Aorta (tissue), 5 donors: Measurements from ENCODE around the gene ABCA1. TPM values are rescaled to one million over a fixed set of nuclear protein-coding genes. Genes with fewer than 3 reads are reported as not detected.

Experiments
- ATAC-seq: fragments of 200-7000 bp; cut with Tn5 transposase; one replicate; pipeline ENCODE4 v1.9.1; 2022; ENCODE audit warnings: moderate library complexity; ENCODE audit not compliant: low FRiP score
- DNase-seq, 2 donors: peaks; one replicate each; pipeline ENCODE4 v3.0.0-alpha.2; 2020
- H3K27ac ChIP-seq, 2 donors: one replicate each; pipeline ENCODE4 v1.5.1; 2013; ENCODE audit warnings: low read length in 2 of 2, mild to moderate bottlenecking in 2 of 2, moderate library complexity in 2 of 2, control low read depth in 1 of 2, inconsistent platforms in 1 of 2, low read depth in 1 of 2
- H3K27me3 ChIP-seq, 2 donors: one replicate each; pipeline ENCODE4 v1.6.1; 2013; ENCODE audit warnings: control low read depth in 1 of 2, low read length in 1 of 2, mild to moderate bottlenecking in 1 of 2, moderate library complexity in 1 of 2; ENCODE audit not compliant: insufficient read depth in 2 of 2, control insufficient read depth in 1 of 2
- H3K36me3 ChIP-seq, 2 donors: one replicate each; pipeline ENCODE4 v1.6.1; 2013; ENCODE audit warnings: control low read depth in 1 of 2, low read length in 1 of 2, mild to moderate bottlenecking in 1 of 2; ENCODE audit not compliant: insufficient read depth in 2 of 2, control insufficient read depth in 1 of 2
- H3K4me1 ChIP-seq, 2 donors: one replicate each; pipeline ENCODE4 v1.6.1; 2013; ENCODE audit warnings: low read length in 2 of 2, control low read depth in 1 of 2, mild to moderate bottlenecking in 1 of 2, moderate library complexity in 1 of 2; ENCODE audit not compliant: insufficient read depth in 2 of 2, control insufficient read depth in 1 of 2
- H3K4me3 ChIP-seq, 2 donors: one replicate each; pipeline ENCODE4 v1.5.1; 2013; ENCODE audit warnings: low read length in 2 of 2, control low read depth in 1 of 2, mild to moderate bottlenecking in 1 of 2
- H3K9me3 ChIP-seq: one replicate; pipeline ENCODE4 v1.6.1; 2013; ENCODE audit warnings: mild to moderate bottlenecking, low read length; ENCODE audit not compliant: control insufficient read depth
- WGBS, 2 donors: extraction: QIAGEN DNeasy Blood & Tissue Kit; methylation state at CpG; one replicate each; pipeline ENCODE4 v1.1.7; 2013; 5-methylcytosine and 5-hydroxymethylcytosine counted together
- intact Hi-C, 2 donors: fragments of 100-400 bp; cut with DNase I; formaldehyde crosslinking; loops; one replicate each; pipeline versions ENCODE4 v1.14.2 to v1.15.0; 2022
- polyA plus RNA-seq, 2 donors: library from polyadenylated mRNA; stranded (reverse); fragments of 200-250 nt; gene quantifications; one replicate each; pipeline ENCODE4 v1.2.3, GENCODE V29; 2013
- total RNA-seq, 2 donors: library from RNA; stranded (reverse); fragmentation: NEBNext Ultra II Directional; extraction: Animal tissue kit (Norgen Biotek cat#: 25700); gene quantifications; one replicate each; pipeline ENCODE4 v1.2.1, GENCODE V29; 2021
- donor health status: healthy with polysubstance abuse.
- donor health status: Bipolar disorder and iron deficiency.
- donor health status: DM: no; HTN: no; CAD: no.
- donor health status: DM: no; HTN: no; CAD: no.
- donor health status: DM: yes; HTN: yes; CAD: no.

The ABCA1 gene
- total and polyA plus RNA-seq, 4 donors = 5.4 to 44.7 (median 19.7) TPM

- Histone ChIP-seq H3K4me1 (no peaks in the 10 kb centered on the region), H3K36me3 (no peaks in the 10 kb centered on the region), H3K27ac (no peak overlapping the region), H3K9me3 (no peaks in the 10 kb centered on the region), H3K27me3 (no peaks in the 10 kb centered on the region), H3K4me3 (no peak overlapping the region)
- 87% methylated on average over 5 of the region's 5 CpGs for WGBS, 2 donors
- intact Hi-C loops = loop anchor here (5.0 kb wide), 2 partner anchors 293 to 553 kb away; no protein-coding TSS in a partner anchor
- DNase-seq = no peak
- no peak for ATAC-seq
Measured at GRCh38 chr9:104864675-104865104, 63.3 kb downstream of the ABCA1 start.

DNA sequence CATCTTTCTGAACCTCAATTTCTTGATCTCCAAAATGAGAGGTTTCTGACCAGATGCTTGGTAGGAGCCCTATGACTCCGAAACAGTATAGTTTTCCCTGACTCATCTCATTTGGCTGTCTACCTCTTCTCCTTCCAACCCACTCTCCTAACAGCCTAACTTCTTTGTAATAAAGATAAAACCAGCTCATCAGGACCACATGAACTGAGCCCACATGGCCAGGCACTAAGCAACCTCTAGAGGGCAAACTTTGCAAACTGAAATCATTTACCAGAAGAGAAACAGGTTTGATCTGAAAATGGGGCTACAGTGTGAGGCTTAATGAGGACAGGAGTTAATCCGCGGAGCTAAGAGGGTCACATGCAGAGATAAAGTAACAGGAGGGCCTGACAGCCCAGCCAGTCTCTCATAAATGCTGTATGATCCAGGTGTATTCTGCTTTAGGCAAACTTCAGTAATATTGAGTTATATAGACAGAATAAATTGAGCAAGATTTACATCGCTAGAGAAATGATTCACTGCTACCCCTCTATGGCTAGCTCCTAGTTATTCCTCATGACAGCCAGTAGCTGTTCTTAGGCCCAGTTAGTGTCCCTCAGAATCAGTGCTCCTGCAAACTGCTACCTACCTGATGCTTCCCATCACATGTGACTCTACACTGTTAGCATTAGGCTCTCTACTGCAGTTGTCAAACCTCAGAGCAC lies 64.6 kb downstream of the ABCA1 start:
- H3K4me1 ChIP-seq = peaks cover 0 to 4% of the 10 kb centered on the region in 2 donors
- H3K27me3 ChIP-seq = no peaks in the 10 kb centered on the region
- DNase-seq (no peak), ATAC-seq (peak; percentile 44)
- no peak overlapping the region for H3K4me3 ChIP-seq
- H3K27ac ChIP-seq = no peak overlapping the region
- H3K9me3 ChIP-seq = no peaks in the 10 kb centered on the region
- no peaks in the 10 kb centered on the region for H3K36me3 ChIP-seq
- WGBS, 2 donors = 35 to 39% methylated on average over 4 of the region's 4 CpGs
- intact Hi-C loops = loop anchor here (5.0 kb wide), 2 partner anchors 294 to 554 kb away; no protein-coding TSS in a partner anchor

DNA sequence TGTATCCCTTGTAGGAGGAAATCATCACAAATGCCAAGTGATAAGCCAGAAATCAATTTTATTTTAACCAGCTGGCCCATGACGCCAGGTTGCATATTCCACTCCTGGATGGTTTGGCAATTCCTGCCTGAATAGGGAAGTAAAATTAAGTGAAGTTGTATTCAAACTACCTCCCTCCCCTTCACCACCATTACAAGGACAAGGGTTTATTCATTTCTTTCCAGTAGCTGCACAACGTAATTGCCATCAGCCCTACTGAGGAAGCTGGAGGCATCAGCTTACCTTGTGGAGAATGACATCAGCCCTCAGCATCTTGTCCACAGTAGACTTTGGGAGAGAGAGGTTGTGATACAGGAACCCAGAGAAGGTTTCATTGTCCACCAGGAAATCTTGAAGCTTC lies 66.6 kb downstream of the ABCA1 start:
- intact Hi-C loops = loop anchor here (5.0 kb wide), 2 partner anchors 296 to 556 kb away; no protein-coding TSS in a partner anchor
- no peak for ATAC-seq
- Histone ChIP-seq H3K4me1 (peaks cover 0 to 4% of the 10 kb centered on the region in 2 donors), H3K27ac (no peak overlapping the region), H3K27me3 (no peaks in the 10 kb centered on the region), H3K9me3 (no peaks in the 10 kb centered on the region), H3K36me3 (no peaks in the 10 kb centered on the region), H3K4me3 (no peak overlapping the region)
- DNase-seq = no peak
- WGBS, 2 donors = 76 to 88% methylated on average over 2 of the region's 2 CpGs

- no peaks in the 10 kb centered on the region for H3K9me3 ChIP-seq
- no peak overlapping the region for H3K27ac ChIP-seq
- H3K27me3 ChIP-seq = no peaks in the 10 kb centered on the region
- no peak overlapping the region for H3K4me3 ChIP-seq
- WGBS, 2 donors = 3 to 6% methylated on average over 2 of the region's 2 CpGs
- ATAC-seq = no peak
- H3K36me3 ChIP-seq = no peaks in the 10 kb centered on the region
- DNase-seq = no peak
- peaks cover 0 to 4% of the 10 kb centered on the region in 2 donors for H3K4me1 ChIP-seq
- intact Hi-C loops = loop anchor here (5.0 kb wide), 2 partner anchors 297 to 557 kb away; no protein-coding TSS in a partner anchor
Measured at GRCh38 chr9:104860263-104860662, 67.7 kb downstream of the ABCA1 start.

GRCh38 chr9:104858846-104859245 lies 69.1 kb downstream of the ABCA1 start:
- H3K27ac ChIP-seq = no peak overlapping the region
- H3K9me3 ChIP-seq = no peaks in the 10 kb centered on the region
- peaks cover 0 to 4% of the 10 kb centered on the region in 2 donors for H3K4me1 ChIP-seq
- ATAC-seq = no peak
- no peak for DNase-seq
- H3K4me3 ChIP-seq = no peak overlapping the region
- H3K27me3 ChIP-seq = no peaks in the 10 kb centered on the region
- intact Hi-C loops = loop anchor here in 1 of 2 donors (5.0 kb wide), 2 partner anchors 68 to 133 kb away; partner anchors contain the start of gene ABCA1
- WGBS, 2 donors = 7 to 17% methylated on average over 1 of the region's 1 CpG
- H3K36me3 ChIP-seq = no peaks in the 10 kb centered on the region

DNA sequence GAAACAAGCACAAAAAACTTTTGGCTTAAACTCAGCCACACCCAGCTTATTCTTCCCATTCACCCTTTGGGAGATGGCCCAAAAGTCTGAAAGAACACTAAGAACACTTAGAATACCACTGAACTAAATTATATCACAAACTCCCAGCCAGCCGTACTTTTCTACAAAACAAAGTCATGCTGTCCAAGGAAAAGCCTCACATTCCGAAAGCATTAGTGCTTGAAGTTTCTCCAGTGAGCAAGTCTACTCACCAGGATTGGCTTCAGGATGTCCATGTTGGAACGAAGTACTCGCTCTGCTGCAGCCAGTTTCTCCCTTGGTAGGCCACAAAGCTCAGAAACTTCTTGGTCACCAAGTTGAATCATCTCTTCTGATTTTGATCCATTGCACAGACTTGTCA lies 69.7 kb downstream of the ABCA1 start:
- 3 to 6% methylated on average over 4 of the region's 4 CpGs for WGBS, 2 donors
- no peak overlapping the region for H3K4me3 ChIP-seq
- intact Hi-C loops = loop anchor here in 1 of 2 donors (5.0 kb wide), 2 partner anchors 69 to 134 kb away; partner anchors contain the start of gene ABCA1
- no peak for DNase-seq
- no peaks in the 10 kb centered on the region for H3K9me3 ChIP-seq
- no peaks in the 10 kb centered on the region for H3K27me3 ChIP-seq
- no peaks in the 10 kb centered on the region for H3K36me3 ChIP-seq
- peaks cover 0 to 4% of the 10 kb centered on the region in 2 donors for H3K4me1 ChIP-seq
- ATAC-seq = peak; percentile 69
- H3K27ac ChIP-seq = peak overlapping the region in 1 of 2 donors; percentile 65

DNA sequence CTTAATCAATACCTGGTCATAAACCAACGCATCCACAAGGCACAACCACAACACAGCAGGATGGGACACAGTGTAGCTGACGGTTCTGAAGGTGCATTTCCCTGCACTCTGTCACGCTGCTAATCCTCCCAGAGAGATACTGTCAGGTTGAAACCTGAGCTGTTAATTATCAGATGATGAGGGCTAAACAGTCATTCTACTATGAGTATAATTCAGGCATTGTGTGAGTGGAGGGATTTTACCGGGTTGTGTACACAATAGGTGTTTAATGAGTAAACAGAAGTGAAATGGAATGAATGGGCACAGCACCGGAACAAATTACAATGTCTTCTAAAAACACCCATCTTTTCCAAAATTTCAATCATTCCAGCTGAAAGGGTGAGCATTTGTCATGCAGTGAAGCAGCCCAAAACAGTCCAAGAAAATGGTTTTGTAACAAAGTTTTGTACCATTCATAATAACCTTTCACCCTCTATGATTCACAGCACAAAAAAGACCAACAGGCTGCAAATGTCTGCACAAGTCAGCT lies 71.5 kb downstream of the ABCA1 start:
- H3K27ac ChIP-seq = no peak overlapping the region
- WGBS, 2 donors = 82 to 83% methylated on average over 5 of the region's 5 CpGs
- no peaks in the 10 kb centered on the region for H3K9me3 ChIP-seq
- no peak for DNase-seq
- no peaks in the 10 kb centered on the region for H3K27me3 ChIP-seq
- no peak overlapping the region for H3K4me3 ChIP-seq
- no peaks in the 10 kb centered on the region for H3K36me3 ChIP-seq
- intact Hi-C loops = loop anchor here in 1 of 2 donors (5.0 kb wide), 2 partner anchors 71 to 136 kb away; partner anchors contain the start of gene ABCA1
- no peak for ATAC-seq
- H3K4me1 ChIP-seq = peaks cover 0 to 4% of the 10 kb centered on the region in 2 donors

DNA sequence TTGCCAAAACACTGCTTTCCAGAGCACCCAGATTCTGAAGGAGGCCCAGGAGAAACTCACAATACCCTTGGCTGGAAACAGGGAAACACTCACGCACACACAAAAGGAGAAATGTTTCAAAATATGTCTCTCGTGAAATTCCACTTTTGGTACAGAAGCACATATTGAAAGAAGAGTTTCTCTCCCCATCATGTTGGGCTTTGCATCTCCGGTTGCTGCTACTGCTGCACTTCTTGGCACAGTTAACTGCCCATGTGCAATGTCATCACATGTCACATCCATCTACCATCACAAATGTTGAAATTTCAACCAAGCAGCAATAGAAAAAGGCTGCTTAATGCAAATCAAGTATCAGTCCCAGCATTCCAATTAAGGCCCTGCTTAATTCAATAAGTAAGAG lies 72.1 kb downstream of the ABCA1 start:
- H3K9me3 ChIP-seq = no peaks in the 10 kb centered on the region
- H3K36me3 ChIP-seq = no peaks in the 10 kb centered on the region
- ATAC-seq (no peak), DNase-seq (no peak)
- WGBS, 2 donors = 89 to 94% methylated on average over 3 of the region's 3 CpGs
- peaks cover 0 to 4% of the 10 kb centered on the region in 2 donors for H3K4me1 ChIP-seq
- no peaks in the 10 kb centered on the region for H3K27me3 ChIP-seq
- H3K27ac ChIP-seq = no peak overlapping the region
- intact Hi-C loops = loop anchor here in 1 of 2 donors (5.0 kb wide), 2 partner anchors 71 to 136 kb away; partner anchors contain the start of gene ABCA1
- H3K4me3 ChIP-seq = no peak overlapping the region
